ENCODE data around the gene POMT1. TPM values are rescaled to one million over a fixed set of nuclear protein-coding genes. Genes with fewer than 3 reads are reported as not detected.
"Not testable (repeated sequence)": the region's sequence is repeated elsewhere in the genome, so short reads cannot be mapped to it uniquely, and the experiment has no call there.

Gene POMT1
- total and polyA plus RNA-seq, 2 experiments from 2014 or later: 20.2 to 32.4 TPM

DNA sequence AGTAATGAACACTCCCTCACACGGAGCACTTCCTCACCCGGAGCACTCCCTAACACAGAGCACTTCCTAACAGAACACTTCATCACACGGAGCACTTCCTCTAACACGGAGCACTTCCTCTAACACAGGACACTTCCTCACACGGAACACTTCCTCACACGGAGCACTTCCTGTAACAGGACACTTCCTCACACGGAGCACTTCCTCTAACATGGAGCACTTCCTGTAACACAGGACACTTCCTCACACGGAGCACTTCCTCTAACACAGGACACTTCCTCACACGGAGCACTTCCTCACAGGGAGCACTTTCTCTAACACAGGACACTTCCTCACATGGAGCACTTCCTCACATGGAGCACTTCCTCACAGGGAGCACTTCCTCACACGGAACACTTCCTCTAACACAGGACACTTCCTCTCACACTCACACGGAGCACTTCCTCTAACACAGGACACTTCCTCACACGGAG lies 12.9 kb downstream of the POMT1 start:
- H4K20me1 ChIP-seq (replicated peaks; ENCODE audit: insufficient read depth); H3K4me3 ChIP-seq; H3K4me1 ChIP-seq (ENCODE audit: insufficient read depth); H3K9me2 ChIP-seq (ENCODE audit: insufficient read depth); H3K4me3 Mint-ChIP-seq; H2AFZ ChIP-seq; H3K4me2 ChIP-seq; DNase-seq (ENCODE audit: low spot score); ATAC-seq; H3K27ac Mint-ChIP-seq; H3K79me2 ChIP-seq (replicated peaks; ENCODE audit: insufficient read depth); H3K27me3 ChIP-seq (ENCODE audit: insufficient read depth); H3K27ac ChIP-seq (ENCODE audit: low read depth); H3K4me1 Mint-ChIP-seq; H3F3A ChIP-seq (replicated peaks; ENCODE audit: low read depth); H3K9me3 Mint-ChIP-seq: not testable (repeated sequence)
- Mint-ChIP-seq H3K27me3 (ENCODE audit: insufficient read depth, low read depth, poor library complexity) (peaks cover 11% of the 10 kb centered on the region), H3K36me3 (ENCODE audit: low read depth) (peaks cover 56% of the 10 kb centered on the region)
- peaks cover 10% of the 10 kb centered on the region for H3K36me3 ChIP-seq (ENCODE audit: insufficient read depth)

DNA sequence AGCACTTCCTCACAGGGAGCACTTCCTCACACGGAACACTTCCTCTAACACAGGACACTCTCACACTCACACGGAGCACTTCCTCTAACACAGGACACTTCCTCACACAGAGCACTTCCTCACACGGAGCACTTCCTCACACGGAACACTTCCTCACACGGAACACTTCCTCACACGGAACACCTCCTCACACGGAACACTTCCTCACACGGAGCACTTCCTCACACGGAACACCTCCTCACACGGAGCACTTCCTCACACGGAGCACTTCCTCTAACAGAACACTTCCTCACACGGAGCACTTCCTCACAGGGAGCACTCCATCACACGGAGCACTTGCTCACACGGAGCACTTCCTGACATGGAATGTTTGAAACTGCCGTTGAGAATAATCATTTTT lies 13.4 kb downstream of the POMT1 start:
- peaks cover 9% of the 10 kb centered on the region for H3F3A ChIP-seq (replicated peaks; ENCODE audit: low read depth)
- H3K79me2 ChIP-seq (replicated peaks; ENCODE audit: insufficient read depth): no peaks in the 10 kb centered on the region
- Mint-ChIP-seq H3K27me3 (ENCODE audit: insufficient read depth, low read depth, poor library complexity) (peaks cover 11% of the 10 kb centered on the region), H3K36me3 (ENCODE audit: low read depth) (peaks cover 52% of the 10 kb centered on the region), H3K4me1 (no peaks in the 10 kb centered on the region), H3K27ac (no peak overlapping the region), H3K4me3 (no peak overlapping the region), H3K9me3 (no peaks in the 10 kb centered on the region)
- H3K4me3 ChIP-seq: no peak overlapping the region
- H2AFZ ChIP-seq: no peak overlapping the region
- no peak overlapping the region for H3K4me2 ChIP-seq
- no peaks in the 10 kb centered on the region for H3K4me1 ChIP-seq (ENCODE audit: insufficient read depth)
- peaks cover 8% of the 10 kb centered on the region for H3K36me3 ChIP-seq (ENCODE audit: insufficient read depth)
- H4K20me1 ChIP-seq (replicated peaks; ENCODE audit: insufficient read depth): no peaks in the 10 kb centered on the region
- no peak overlapping the region for H3K27ac ChIP-seq (ENCODE audit: low read depth)
- ATAC-seq (no peak), DNase-seq (ENCODE audit: low spot score) (no peak)
- H3K9me2 ChIP-seq (ENCODE audit: insufficient read depth): no peaks in the 10 kb centered on the region
- H3K27me3 ChIP-seq (ENCODE audit: insufficient read depth): no peaks in the 10 kb centered on the region
- TF ChIP-seq, protein P1, sequence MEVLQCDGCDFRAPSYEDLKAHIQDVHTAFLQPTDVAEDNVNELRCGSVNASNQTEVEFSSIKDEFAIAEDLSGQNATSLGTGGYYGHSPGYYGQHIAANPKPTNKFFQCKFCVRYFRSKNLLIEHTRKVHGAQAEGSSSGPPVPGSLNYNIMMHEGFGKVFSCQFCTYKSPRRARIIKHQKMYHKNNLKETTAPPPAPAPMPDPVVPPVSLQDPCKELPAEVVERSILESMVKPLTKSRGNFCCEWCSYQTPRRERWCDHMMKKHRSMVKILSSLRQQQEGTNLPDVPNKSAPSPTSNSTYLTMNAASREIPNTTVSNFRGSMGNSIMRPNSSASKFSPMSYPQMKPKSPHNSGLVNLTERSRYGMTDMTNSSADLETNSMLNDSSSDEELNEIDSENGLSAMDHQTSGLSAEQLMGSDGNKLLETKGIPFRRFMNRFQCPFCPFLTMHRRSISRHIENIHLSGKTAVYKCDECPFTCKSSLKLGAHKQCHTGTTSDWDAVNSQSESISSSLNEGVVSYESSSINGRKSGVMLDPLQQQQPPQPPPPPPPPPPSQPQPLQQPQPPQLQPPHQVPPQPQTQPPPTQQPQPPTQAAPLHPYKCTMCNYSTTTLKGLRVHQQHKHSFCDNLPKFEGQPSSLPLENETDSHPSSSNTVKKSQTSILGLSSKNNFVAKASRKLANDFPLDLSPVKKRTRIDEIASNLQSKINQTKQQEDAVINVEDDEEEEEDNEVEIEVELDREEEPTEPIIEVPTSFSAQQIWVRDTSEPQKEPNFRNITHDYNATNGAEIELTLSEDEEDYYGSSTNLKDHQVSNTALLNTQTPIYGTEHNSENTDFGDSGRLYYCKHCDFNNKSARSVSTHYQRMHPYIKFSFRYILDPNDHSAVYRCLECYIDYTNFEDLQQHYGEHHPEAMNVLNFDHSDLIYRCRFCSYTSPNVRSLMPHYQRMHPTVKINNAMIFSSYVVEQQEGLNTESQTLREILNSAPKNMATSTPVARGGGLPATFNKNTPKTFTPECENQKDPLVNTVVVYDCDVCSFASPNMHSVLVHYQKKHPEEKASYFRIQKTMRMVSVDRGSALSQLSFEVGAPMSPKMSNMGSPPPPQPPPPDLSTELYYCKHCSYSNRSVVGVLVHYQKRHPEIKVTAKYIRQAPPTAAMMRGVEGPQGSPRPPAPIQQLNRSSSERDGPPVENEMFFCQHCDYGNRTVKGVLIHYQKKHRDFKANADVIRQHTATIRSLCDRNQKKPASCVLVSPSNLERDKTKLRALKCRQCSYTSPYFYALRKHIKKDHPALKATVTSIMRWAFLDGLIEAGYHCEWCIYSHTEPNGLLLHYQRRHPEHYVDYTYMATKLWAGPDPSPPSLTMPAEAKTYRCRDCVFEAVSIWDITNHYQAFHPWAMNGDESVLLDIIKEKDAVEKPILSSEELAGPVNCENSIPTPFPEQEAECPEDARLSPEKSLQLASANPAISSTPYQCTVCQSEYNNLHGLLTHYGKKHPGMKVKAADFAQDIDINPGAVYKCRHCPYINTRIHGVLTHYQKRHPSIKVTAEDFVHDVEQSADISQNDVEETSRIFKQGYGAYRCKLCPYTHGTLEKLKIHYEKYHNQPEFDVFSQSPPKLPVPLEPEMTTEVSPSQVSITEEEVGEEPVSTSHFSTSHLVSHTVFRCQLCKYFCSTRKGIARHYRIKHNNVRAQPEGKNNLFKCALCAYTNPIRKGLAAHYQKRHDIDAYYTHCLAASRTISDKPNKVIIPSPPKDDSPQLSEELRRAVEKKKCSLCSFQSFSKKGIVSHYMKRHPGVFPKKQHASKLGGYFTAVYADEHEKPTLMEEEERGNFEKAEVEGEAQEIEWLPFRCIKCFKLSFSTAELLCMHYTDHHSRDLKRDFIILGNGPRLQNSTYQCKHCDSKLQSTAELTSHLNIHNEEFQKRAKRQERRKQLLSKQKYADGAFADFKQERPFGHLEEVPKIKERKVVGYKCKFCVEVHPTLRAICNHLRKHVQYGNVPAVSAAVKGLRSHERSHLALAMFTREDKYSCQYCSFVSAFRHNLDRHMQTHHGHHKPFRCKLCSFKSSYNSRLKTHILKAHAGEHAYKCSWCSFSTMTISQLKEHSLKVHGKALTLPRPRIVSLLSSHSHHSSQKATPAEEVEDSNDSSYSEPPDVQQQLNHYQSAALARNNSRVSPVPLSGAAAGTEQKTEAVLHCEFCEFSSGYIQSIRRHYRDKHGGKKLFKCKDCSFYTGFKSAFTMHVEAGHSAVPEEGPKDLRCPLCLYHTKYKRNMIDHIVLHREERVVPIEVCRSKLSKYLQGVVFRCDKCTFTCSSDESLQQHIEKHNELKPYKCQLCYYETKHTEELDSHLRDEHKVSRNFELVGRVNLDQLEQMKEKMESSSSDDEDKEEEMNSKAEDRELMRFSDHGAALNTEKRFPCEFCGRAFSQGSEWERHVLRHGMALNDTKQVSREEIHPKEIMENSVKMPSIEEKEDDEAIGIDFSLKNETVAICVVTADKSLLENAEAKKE (CRISPR knock-in tag; IDR thresholded peaks at IDR 0.05): no peak
- no peak for TF ChIP-seq POLR2AphosphoS5 (IDR thresholded peaks at IDR 0.05; ENCODE audit: low read depth)
- no peak for TF ChIP-seq JUNB (IDR thresholded peaks at IDR 0.05; ENCODE audit: unreplicated experiment)
- no peak for TF ChIP-seq EZH2phosphoT487 (IDR thresholded peaks at IDR 0.05; ENCODE audit: unreplicated experiment)
- TF ChIP-seq, protein P2, sequence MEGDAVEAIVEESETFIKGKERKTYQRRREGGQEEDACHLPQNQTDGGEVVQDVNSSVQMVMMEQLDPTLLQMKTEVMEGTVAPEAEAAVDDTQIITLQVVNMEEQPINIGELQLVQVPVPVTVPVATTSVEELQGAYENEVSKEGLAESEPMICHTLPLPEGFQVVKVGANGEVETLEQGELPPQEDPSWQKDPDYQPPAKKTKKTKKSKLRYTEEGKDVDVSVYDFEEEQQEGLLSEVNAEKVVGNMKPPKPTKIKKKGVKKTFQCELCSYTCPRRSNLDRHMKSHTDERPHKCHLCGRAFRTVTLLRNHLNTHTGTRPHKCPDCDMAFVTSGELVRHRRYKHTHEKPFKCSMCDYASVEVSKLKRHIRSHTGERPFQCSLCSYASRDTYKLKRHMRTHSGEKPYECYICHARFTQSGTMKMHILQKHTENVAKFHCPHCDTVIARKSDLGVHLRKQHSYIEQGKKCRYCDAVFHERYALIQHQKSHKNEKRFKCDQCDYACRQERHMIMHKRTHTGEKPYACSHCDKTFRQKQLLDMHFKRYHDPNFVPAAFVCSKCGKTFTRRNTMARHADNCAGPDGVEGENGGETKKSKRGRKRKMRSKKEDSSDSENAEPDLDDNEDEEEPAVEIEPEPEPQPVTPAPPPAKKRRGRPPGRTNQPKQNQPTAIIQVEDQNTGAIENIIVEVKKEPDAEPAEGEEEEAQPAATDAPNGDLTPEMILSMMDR (conservative IDR thresholded peaks at IDR 0.05; ENCODE audit: low read depth in 2 of 2): no peak
- no peak for TF ChIP-seq STAT1 (IDR thresholded peaks at IDR 0.05; ENCODE audit: unreplicated experiment)
- TF ChIP-seq CREB1 (CRISPR knock-in tag; IDR thresholded peaks at IDR 0.05; ENCODE audit: low read depth): no peak
- no peak for TF ChIP-seq EZH2 (IDR thresholded peaks at IDR 0.05; ENCODE audit: low read depth, unreplicated experiment)

Data from GM23338 (cell line).